ENCODE measurements around the gene NCMAP. TPM values are rescaled to one million over a fixed set of nuclear protein-coding genes. Genes with fewer than 3 reads are reported as not detected.

The NCMAP gene
- total and polyA plus RNA-seq, 2 of the 4 experiments (the other 2 are of a cell fraction): not detected

DNA sequence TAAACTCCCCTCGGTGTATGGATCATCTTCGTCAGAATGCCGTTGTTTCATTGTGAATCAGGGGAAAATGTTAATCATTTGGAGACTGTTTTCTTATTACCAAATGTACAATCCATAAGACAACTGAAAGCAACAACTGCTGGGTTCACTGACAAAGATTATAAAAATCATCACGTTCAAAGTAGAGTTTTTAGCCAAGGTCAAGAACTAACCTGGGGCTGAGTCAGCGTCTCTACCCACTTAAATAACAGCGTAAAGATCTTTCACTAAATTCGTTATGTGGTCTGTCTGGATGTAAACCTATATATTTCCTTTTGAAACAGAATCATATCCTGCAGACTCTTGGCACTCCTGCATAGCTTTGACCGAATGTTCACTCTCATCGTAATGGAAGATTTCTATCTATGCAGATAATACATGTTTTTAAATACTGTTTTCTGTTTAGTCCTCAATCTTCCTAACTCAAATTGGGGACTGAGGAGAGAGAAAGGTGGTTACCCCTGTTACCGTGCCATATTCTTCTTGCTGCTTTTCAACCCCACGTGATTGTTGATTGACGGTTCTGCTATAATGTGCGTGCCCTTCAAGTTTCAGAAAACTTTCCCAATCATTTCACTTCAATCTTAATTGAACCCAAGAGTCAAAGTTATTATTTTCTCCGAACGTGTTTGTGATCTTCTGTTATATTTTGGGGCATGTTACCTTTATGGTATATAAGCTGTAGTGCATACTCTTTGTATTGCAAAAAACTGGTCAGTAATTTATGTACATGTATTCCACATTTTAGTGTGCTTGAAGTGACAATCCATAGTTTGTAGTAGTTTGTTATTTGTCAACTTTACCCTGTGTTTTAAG, 15.6 kb upstream of the NCMAP start:
- Histone ChIP-seq H3K9me1 (ENCODE audit: insufficient read depth, low read length) (peaks cover 5% of the 10 kb centered on the region), H3K27ac (ENCODE audit: insufficient read depth, low read length) (no peak overlapping the region), H3K56ac (ENCODE audit: extremely low read depth, insufficient read depth, low read length) (no peak overlapping the region), H2BK120ac (ENCODE audit: low read depth, low read length) (0 out of 2 replicates have a peak overlapping the region, but pooled peaks have one; percentile 37), H4K20me1 (ENCODE audit: insufficient read depth, low read length) (no peaks in the 10 kb centered on the region), H3K23ac (ENCODE audit: low read depth, low read length) (no peak overlapping the region), H3K9me3 (ENCODE audit: control insufficient read depth, insufficient read depth, low read length) (no peaks in the 10 kb centered on the region), H2AK5ac (ENCODE audit: low read depth, low read length) (no peak overlapping the region), H2BK15ac (ENCODE audit: low read depth, low read length) (0 out of 3 replicates have a peak overlapping the region, but pooled peaks have one; percentile 30), H3K79me1 (ENCODE audit: low read depth in 1 of 2, low read length in 2 of 2) (no peaks in the 10 kb centered on the region), H2BK5ac (ENCODE audit: low read depth, low read length, poor library complexity, severe bottlenecking) (no peak overlapping the region), H2AFZ (replicated peaks; ENCODE audit: low read length, poor library complexity) (no peak overlapping the region), H2AK9ac (replicated peaks; ENCODE audit: low read depth, low read length, poor library complexity) (no peak overlapping the region), H3K4me2 (ENCODE audit: low read depth, low read length) (no peak overlapping the region), H3K9ac (ENCODE audit: low read depth, low read length) (no peak overlapping the region), H3K4me3 (ENCODE audit: insufficient read depth, low read depth, low read length) (no peak overlapping the region), H3K14ac (replicated peaks; ENCODE audit: low read depth, low read length) (no peak overlapping the region), H4K91ac (ENCODE audit: insufficient read depth, low read depth, low read length) (no peak overlapping the region), H2BK20ac (ENCODE audit: low read depth, low read length) (no peak overlapping the region), H3K36me3 (ENCODE audit: control insufficient read depth, insufficient read depth, low read length) (no peaks in the 10 kb centered on the region), H4K8ac (ENCODE audit: low read depth in 2 of 2, low read length in 2 of 2) (no peak overlapping the region), H3K4me1 (ENCODE audit: control insufficient read depth, insufficient read depth, low read length) (peaks cover 3% of the 10 kb centered on the region), H3K27me3 (ENCODE audit: control insufficient read depth, insufficient read depth, low read length) (no peaks in the 10 kb centered on the region), H3K4ac (ENCODE audit: low read depth, low read length) (no peak overlapping the region), H3K18ac (ENCODE audit: low read depth, low read length) (no peak overlapping the region), H4K5ac (ENCODE audit: low read depth, low read length) (no peak overlapping the region)
- dilution Hi-C loops (cut with HindIII; ENCODE audit: low sequenced_read_pairs, unreplicated experiment) (no loop called here), intact Hi-C loops (cut with micrococcal nuclease) (loop anchor here (5.0 kb wide), 1 partner anchor 97 kb away; no protein-coding TSS in a partner anchor), in situ Hi-C loops (cut with MboI; ENCODE audit: low sequenced_read_pairs) (no loop called here)
- BruUV-seq (replicated peaks): TSS peak; percentile 27
- ATAC-seq (ENCODE audit: low read depth): no peak
- POLR2A ChIA-PET (ENCODE audit: unreplicated experiment): no interaction called here
- DNase-seq: no peak
- TF ChIP-seq RCOR1 (IDR thresholded peaks at IDR 0.05; ENCODE audit: insufficient replicate concordance, low read length) (no peak), RFX5 (IDR thresholded peaks at IDR 0.05; ENCODE audit: low read depth, low read length) (no peak), MAZ (IDR thresholded peaks at IDR 0.05; ENCODE audit: borderline replicate concordance, low read depth, low read length) (no peak)
- WGBS, 2 experiments (ENCODE audit: extremely low coverage in 2 of 2, insufficient read length in 1 of 2): no CpG with 5 or more reads among the region's 15 CpGs
- CTCF ChIA-PET: interaction anchor here (0.6 to 2.2 kb wide), 4 partner anchors 14 to 341 kb away, joined by 3 to 7 read pairs (median 4); no protein-coding TSS in a partner anchor
